Transverse colon (tissue), 4 donors: ENCODE measurements around the gene ITGB8. TPM values are rescaled to one million over a fixed set of nuclear protein-coding genes. Genes with fewer than 3 reads are reported as not detected.

Experiments used
- DNase-seq: peaks from one replicate; pipeline ENCODE4 v3.0.0-alpha.2; 2019
- H3K27ac ChIP-seq, 4 donors: fragments of 200-600 bp; sonication (generic); 2 replicates each; pipeline ENCODE4 v1.5.1; 2016 to 2018; ENCODE audit warnings: inconsistent platforms in 4 of 4
- H3K27me3 ChIP-seq: fragments of 200-600 bp; sonication (generic); 2 replicates; pipeline ENCODE4 v1.5.1; 2017; ENCODE audit warnings: inconsistent platforms
- H3K36me3 ChIP-seq, 4 donors: fragments of 200-600 bp; sonication (generic); 2 replicates each; pipeline ENCODE4 v1.5.1; 2017 to 2019; ENCODE audit warnings: inconsistent platforms in 4 of 4
- H3K4me1 ChIP-seq, 4 donors: fragments of 200-600 bp; sonication (generic); 2 replicates each; pipeline ENCODE4 v1.5.1; 2017 to 2020; ENCODE audit warnings: inconsistent platforms in 4 of 4
- H3K4me3 ChIP-seq, 4 donors: fragments of 200-600 bp; sonication (generic); 1 replicate in 1 of 4; 2 replicates in 3 of 4; pipeline versions ENCODE4 v1.5.1 to v1.6.1; 2017 to 2019; ENCODE audit warnings: inconsistent platforms in 4 of 4
- H3K9me3 ChIP-seq, 2 donors: fragments of 200-600 bp; sonication (generic); 2 replicates each; pipeline ENCODE4 v1.5.1; 2017 to 2019; ENCODE audit warnings: inconsistent platforms in 2 of 2
- CTCF ChIP-seq, 5 experiments: fragments of 200-600 bp in 3 of 5; fragments of 450-650 bp in 2 of 5; sonication (generic) in 3 of 5; IDR thresholded peaks; 1 replicate in 2 of 5; 2 replicates in 3 of 5; pipeline ENCODE4 v1.5.1; 2016 to 2017; ENCODE audit warnings: antibody characterized with exemption in 5 of 5, inconsistent platforms in 3 of 5, mild to moderate bottlenecking in 2 of 5, moderate library complexity in 1 of 5
- EP300 ChIP-seq: sonication (generic); formaldehyde crosslinking; IDR thresholded peaks from one replicate; pipeline ENCODE4 v1.6.1; 2017; ENCODE audit warnings: antibody characterized with exemption, low read depth
- POLR2A ChIP-seq: fragments of 450-650 bp; IDR thresholded peaks from one replicate; pipeline ENCODE4 v1.6.1; 2016; ENCODE audit warnings: antibody characterized with exemption, mild to moderate bottlenecking, moderate library complexity
- POLR2AphosphoS5 ChIP-seq, 3 donors: sonication (generic); formaldehyde crosslinking; IDR thresholded peaks; one replicate each; pipeline ENCODE4 v1.6.1; 2016; ENCODE audit warnings: antibody characterized with exemption in 3 of 3
- whole genome bisulfite sequencing, 2 donors: methylation state at CpG; one replicate each; pipeline ENCODE4 v1.1.5; 2018; ENCODE audit warnings: low coverage in 1 of 2; 5-methylcytosine and 5-hydroxymethylcytosine counted together
- in situ Hi-C, 4 donors: fragments of 200-750 bp; cut with MboI; loops; one replicate each; pipeline versions ENCODE4 v1.15.0 to v1.15.1; 2017; ENCODE audit warnings: low sequenced_read_pairs in 3 of 4, low pct_ligation_motif_present in 1 of 4, low pct_unique_long_range_greater_than_20kb in 1 of 4
- intact Hi-C: fragments of 100-400 bp; cut with DNase I; formaldehyde crosslinking; loops from one replicate; pipeline ENCODE4 v1.15.1; 2023; ENCODE audit warnings: low total_unique reads
- total RNA-seq, 4 donors: library from RNA; depleted of rRNA; stranded (reverse); fragments of >200 nt; gene quantifications; one replicate each; pipeline ENCODE4 v1.1.0, GENCODE V29; 2016

Gene ITGB8
- total RNA-seq, 4 donors from 2014 or later: 3.0 to 14.0 (median 8.6) TPM

GRCh38 chr7:20317413-20317812 lies 13.3 kb upstream of the ITGB8 start:
- no peak for DNase-seq
- intact Hi-C loops: no loop called here
- no peak overlapping the region for H3K4me3 ChIP-seq
- H3K27ac ChIP-seq: no peak overlapping the region
- peaks cover 0 to 4% (median 0%) of the 10 kb centered on the region in 4 donors for H3K4me1 ChIP-seq
- no peaks in the 10 kb centered on the region for H3K36me3 ChIP-seq
- TF ChIP-seq CTCF (IDR thresholded peaks at IDR 0.05) (no peak), EP300 (no peak), POLR2A (no peak), POLR2AphosphoS5 (IDR thresholded peaks at IDR 0.05) (no peak)
- no peaks in the 10 kb centered on the region for H3K27me3 ChIP-seq
- H3K9me3 ChIP-seq: no peaks in the 10 kb centered on the region
- in situ Hi-C loops: loop anchor here in 3 of 4 donors (10.0 to 25.0 kb wide), 4 partner anchors 155 to 605 kb away; partner anchors contain the start of gene POLR1F (in 1 of the 3)

- no peaks in the 10 kb centered on the region for H3K9me3 ChIP-seq
- intact Hi-C loops: no loop called here
- TF ChIP-seq POLR2A (no peak), POLR2AphosphoS5 (IDR thresholded peaks at IDR 0.05) (no peak), EP300 (no peak), CTCF (IDR thresholded peaks at IDR 0.05) (no peak)
- DNase-seq: no peak
- H3K27me3 ChIP-seq: no peaks in the 10 kb centered on the region
- 61 to 62% methylated on average over 4 to 6 of the region's 6 CpGs for WGBS, 2 donors
- no peaks in the 10 kb centered on the region for H3K36me3 ChIP-seq
- no peak overlapping the region for H3K27ac ChIP-seq
- in situ Hi-C loops: loop anchor here in 3 of 4 donors (10.0 to 25.0 kb wide), 4 partner anchors 157 to 607 kb away; partner anchors contain the start of gene POLR1F (in 1 of the 3)
- no peak overlapping the region for H3K4me3 ChIP-seq
- H3K4me1 ChIP-seq: no peaks in the 10 kb centered on the region
These were observed 11.8 kb upstream of the ITGB8 start for GRCh38 chr7:20318933-20319332.

- Histone ChIP-seq H3K4me3 (no peak overlapping the region), H3K4me1 (no peaks in the 10 kb centered on the region), H3K27ac (no peak overlapping the region), H3K36me3 (no peaks in the 10 kb centered on the region), H3K9me3 (no peaks in the 10 kb centered on the region), H3K27me3 (no peaks in the 10 kb centered on the region)
- in situ Hi-C loops: loop anchor here in 3 of 4 donors (25.0 kb wide), 3 partner anchors 158 to 608 kb away; partner anchors contain the start of gene POLR1F (in 1 of the 3)
- no peak for DNase-seq
- intact Hi-C loops: no loop called here
- WGBS, 2 donors: 62 to 76% methylated on average over 3 of the region's 3 CpGs
- no peak for TF ChIP-seq CTCF (IDR thresholded peaks at IDR 0.05)
These were observed 10.4 kb upstream of the ITGB8 start for GRCh38 chr7:20320322-20320721.

GRCh38 chr7:20320786-20321185 lies 9.9 kb upstream of the ITGB8 start:
- TF ChIP-seq CTCF (IDR thresholded peaks at IDR 0.05) (no peak), EP300 (no peak), POLR2AphosphoS5 (IDR thresholded peaks at IDR 0.05) (no peak), POLR2A (no peak)
- no peaks in the 10 kb centered on the region for H3K27me3 ChIP-seq
- in situ Hi-C loops: loop anchor here in 3 of 4 donors (25.0 kb wide), 3 partner anchors 158 to 608 kb away; partner anchors contain the start of gene POLR1F (in 1 of the 3)
- no peak for DNase-seq
- H3K9me3 ChIP-seq: no peaks in the 10 kb centered on the region
- H3K4me3 ChIP-seq: no peak overlapping the region
- H3K4me1 ChIP-seq: no peaks in the 10 kb centered on the region
- no peak overlapping the region for H3K27ac ChIP-seq
- no peaks in the 10 kb centered on the region for H3K36me3 ChIP-seq
- WGBS, 2 donors: 85 to 92% methylated on average over 6 to 7 of the region's 7 CpGs
- intact Hi-C loops: no loop called here
